CD4-positive, CD25-positive, alpha-beta regulatory T cell (primary cell): ENCODE results near the gene ATP8A2. TPM values are rescaled to one million over a fixed set of nuclear protein-coding genes. Genes with fewer than 3 reads are reported as not detected.

Experiments used
- ATAC-seq, 2 donors: fragments of 150-1000 bp; cut with Tn5 transposase; one replicate each; pipeline ENCODE4 v1.10.0; 2021; ENCODE audit warnings: low read depth in 2 of 2, moderate number of reproducible peaks in 2 of 2, moderate library complexity in 1 of 2
- DNase-seq, 3 donors: peaks; one replicate each; pipeline versions ENCODE4 v3.0.0 to v3.0.0-alpha.2; 2012 to 2022; ENCODE audit warnings: mixed read lengths in 1 of 3
- H3K27ac ChIP-seq: one replicate; pipeline ENCODE4 v1.7.0; 2013; ENCODE audit warnings: mild to moderate bottlenecking, low read length; ENCODE audit not compliant: insufficient read depth, poor library complexity, severe bottlenecking
- H3K27me3 ChIP-seq: one replicate; pipeline ENCODE4 v1.7.0; 2013; ENCODE audit warnings: low read length; ENCODE audit not compliant: control insufficient read depth, insufficient read depth
- H3K36me3 ChIP-seq: one replicate; pipeline ENCODE4 v1.7.0; 2013; ENCODE audit warnings: mild to moderate bottlenecking, low read length, moderate library complexity; ENCODE audit not compliant: control insufficient read depth, insufficient read depth
- H3K4me1 ChIP-seq: 2 replicates; pipeline ENCODE4 v1.7.0; 2013; ENCODE audit warnings: mild to moderate bottlenecking, low read length; ENCODE audit not compliant: insufficient read depth, control insufficient read depth, poor library complexity, severe bottlenecking
- H3K4me3 ChIP-seq: one replicate; pipeline ENCODE4 v1.7.0; 2013; ENCODE audit warnings: low read depth, mild to moderate bottlenecking, low read length, moderate library complexity
- H3K9me3 ChIP-seq, 2 experiments: 1 replicate in 1 of 2; 2 replicates in 1 of 2; pipeline ENCODE4 v1.7.0; 2013; ENCODE audit warnings: low read length in 2 of 2, mild to moderate bottlenecking in 1 of 2, moderate library complexity in 1 of 2; ENCODE audit not compliant: control insufficient read depth in 2 of 2
- H3K27ac Mint-ChIP-seq, 3 donors: one replicate each; pipeline ENCODE4 v1.8.0; 2020 to 2022; ENCODE audit warnings: mild to moderate bottlenecking in 3 of 3, mixed read lengths in 3 of 3, moderate library complexity in 2 of 3
- H3K27me3 Mint-ChIP-seq: one replicate; pipeline ENCODE4 v1.8.0; 2022; ENCODE audit warnings: mild to moderate bottlenecking, mixed read lengths
- H3K36me3 Mint-ChIP-seq: one replicate; pipeline ENCODE4 v1.8.0; 2020; ENCODE audit warnings: mixed read lengths
- H3K4me1 Mint-ChIP-seq, 4 donors: one replicate each; pipeline ENCODE4 v1.8.0; 2020 to 2022; ENCODE audit warnings: mixed read lengths in 4 of 4, mild to moderate bottlenecking in 1 of 4
- H3K4me3 Mint-ChIP-seq, 4 donors: one replicate each; pipeline ENCODE4 v1.8.0; 2020 to 2022; ENCODE audit warnings: mild to moderate bottlenecking in 4 of 4, mixed read lengths in 4 of 4, moderate library complexity in 3 of 4
- H3K9me3 Mint-ChIP-seq, 7 donors: one replicate each; pipeline ENCODE4 v1.8.0; 2020 to 2022; ENCODE audit warnings: mixed read lengths in 7 of 7, mild to moderate bottlenecking in 3 of 7, moderate library complexity in 2 of 7
- polyA plus RNA-seq, 4 donors: library from polyadenylated mRNA; unstranded; fragments of 300-500 nt; fragmentation: Illumina TruSeq; gene quantifications; one replicate each; pipeline ENCODE4 v1.2.3, GENCODE V29; 2021
- total RNA-seq: library from RNA; stranded (reverse); gene quantifications from one replicate; pipeline ENCODE4 v1.2.3, GENCODE V29; 2022

ATP8A2 gene
- total and polyA plus RNA-seq, 5 donors from 2014 or later: 0.29 to 0.68 (median 0.55) TPM

DNA sequence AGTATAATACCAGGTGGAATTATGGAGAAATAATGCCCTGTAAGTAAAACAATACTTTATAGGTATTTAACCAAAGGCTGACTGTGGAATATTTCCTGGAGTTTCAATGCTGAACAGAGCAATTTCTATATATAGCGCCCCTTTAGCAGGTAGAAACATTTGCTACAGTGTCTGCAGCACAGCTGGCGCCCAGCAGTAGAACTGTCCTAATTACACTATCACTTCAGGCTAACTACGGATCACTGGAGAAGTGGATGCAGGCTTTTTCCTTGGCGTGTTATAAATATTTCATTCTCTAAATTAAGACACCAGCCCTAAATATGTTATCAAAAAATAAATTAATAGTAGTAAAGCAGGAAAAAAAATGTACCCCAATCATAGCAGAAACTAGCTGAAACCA, 677.0 kb downstream of the ATP8A2 start:
- ATAC-seq (no peak), DNase-seq (no peak)
- no peak overlapping the region for H3K27ac ChIP-seq
- H3K27me3 Mint-ChIP-seq: peaks cover 50% of the 10 kb centered on the region
- peaks cover 24% of the 10 kb centered on the region for H3K27me3 ChIP-seq
- H3K36me3 ChIP-seq: no peaks in the 10 kb centered on the region
- no peak overlapping the region for H3K4me3 ChIP-seq
- peaks cover 0 to 17% (median 3%) of the 10 kb centered on the region in 4 donors for H3K4me1 Mint-ChIP-seq
- no peak overlapping the region for H3K27ac Mint-ChIP-seq
- no peaks in the 10 kb centered on the region for H3K9me3 ChIP-seq
- peak overlapping the region in 1 of 4 donors; percentile 36 for H3K4me3 Mint-ChIP-seq
- peaks cover 0 to 5% (median 0%) of the 10 kb centered on the region in 7 donors for H3K9me3 Mint-ChIP-seq
- H3K36me3 Mint-ChIP-seq: no peaks in the 10 kb centered on the region
- peaks cover 15% of the 10 kb centered on the region for H3K4me1 ChIP-seq

DNA sequence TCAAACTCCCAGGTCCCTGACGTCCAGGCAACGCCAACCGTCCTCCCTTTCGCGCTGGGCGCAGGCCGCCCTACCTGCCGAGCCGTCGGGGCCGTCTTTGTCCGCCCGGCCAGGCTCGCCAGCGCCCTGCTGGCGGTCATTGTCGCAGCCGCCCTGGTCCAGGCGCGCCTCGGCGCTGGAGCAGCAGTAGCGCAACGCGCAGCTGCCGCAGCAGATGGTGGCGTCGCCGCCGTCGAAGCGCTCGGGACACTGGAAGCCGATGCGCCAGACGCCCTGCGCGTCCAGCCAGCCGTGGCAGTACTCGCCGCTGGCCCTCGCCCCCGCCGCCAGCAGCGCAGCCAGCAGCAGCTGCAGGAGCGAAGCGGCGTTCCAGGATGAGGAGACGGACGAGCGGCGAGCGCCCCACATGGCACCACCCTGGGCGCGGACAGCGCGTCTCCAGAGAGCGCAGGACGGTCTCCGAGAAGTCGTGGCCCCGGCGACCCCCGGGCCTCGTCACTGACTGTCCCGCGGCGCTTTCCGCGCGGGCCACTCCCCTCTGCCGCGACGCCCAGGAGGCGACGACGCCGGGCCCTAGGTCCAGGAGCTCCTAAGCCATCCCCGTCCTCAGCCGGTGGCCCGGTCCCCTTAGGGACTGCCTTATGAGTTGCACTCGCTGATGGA, 678.9 kb downstream of the ATP8A2 start:
- peaks cover 0 to 17% (median 3%) of the 10 kb centered on the region in 4 donors for H3K4me1 Mint-ChIP-seq
- no peaks in the 10 kb centered on the region for H3K36me3 Mint-ChIP-seq
- Histone ChIP-seq H3K27ac (no peak overlapping the region), H3K36me3 (no peaks in the 10 kb centered on the region), H3K9me3 (no peaks in the 10 kb centered on the region), H3K4me1 (peaks cover 15% of the 10 kb centered on the region), H3K4me3 (no peak overlapping the region), H3K27me3 (peaks cover 32% of the 10 kb centered on the region)
- no peak overlapping the region for H3K27ac Mint-ChIP-seq
- DNase-seq (no peak), ATAC-seq (no peak)
- peaks cover 62% of the 10 kb centered on the region for H3K27me3 Mint-ChIP-seq
- H3K4me3 Mint-ChIP-seq: peak overlapping the region in 2 of 4 donors; percentile 15 to 44
- H3K9me3 Mint-ChIP-seq: peaks cover 0 to 5% (median 0%) of the 10 kb centered on the region in 7 donors

GRCh38 chr13:26051231-26051656, 679.5 kb downstream of the ATP8A2 start:
- ATAC-seq (no peak), DNase-seq (no peak)
- Mint-ChIP-seq H3K4me1 (peaks cover 0 to 17% (median 3%) of the 10 kb centered on the region in 4 donors), H3K36me3 (no peaks in the 10 kb centered on the region), H3K27ac (no peak overlapping the region), H3K4me3 (peak overlapping the region in 2 of 4 donors; percentile 15 to 44), H3K9me3 (peaks cover 0 to 5% (median 0%) of the 10 kb centered on the region in 7 donors), H3K27me3 (peaks cover 64% of the 10 kb centered on the region)
- Histone ChIP-seq H3K4me1 (peaks cover 15% of the 10 kb centered on the region), H3K27me3 (peaks cover 34% of the 10 kb centered on the region), H3K36me3 (no peaks in the 10 kb centered on the region), H3K27ac (no peak overlapping the region), H3K9me3 (no peaks in the 10 kb centered on the region), H3K4me3 (no peak overlapping the region)

DNA sequence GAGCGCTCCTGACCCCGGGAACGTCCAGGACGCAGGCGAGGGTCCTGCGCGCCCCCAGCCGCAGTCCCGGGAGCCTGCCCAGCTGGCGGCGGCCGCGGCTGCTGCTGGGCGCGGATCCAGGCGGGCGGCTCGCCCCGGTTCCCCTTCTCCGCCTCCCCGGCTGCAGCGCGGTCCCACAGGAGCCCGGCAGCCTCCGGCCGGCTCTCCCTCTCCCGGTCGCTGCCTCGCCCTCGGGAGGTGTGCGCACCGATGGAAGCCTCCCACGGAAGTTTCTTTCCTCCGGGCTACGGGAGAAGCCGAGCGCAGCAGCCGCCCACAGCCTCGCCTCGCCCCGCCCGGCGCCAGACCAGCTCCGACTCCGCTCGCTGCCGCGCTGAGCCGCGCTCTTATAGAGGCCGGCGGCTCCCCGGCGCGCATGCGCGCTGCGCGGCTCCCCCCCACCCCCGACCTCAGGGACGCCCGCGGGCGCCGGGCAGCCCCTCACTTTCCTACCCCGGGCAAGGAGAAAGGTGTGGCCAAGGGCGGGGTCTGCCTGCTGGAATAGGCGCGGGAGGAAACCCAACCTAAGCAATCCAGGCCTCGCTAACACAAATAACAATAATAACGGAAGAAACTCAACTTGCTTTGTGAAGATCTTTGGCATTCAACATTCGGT, 680.0 kb downstream of the ATP8A2 start, which contains the start of gene SHISA2:
Gene SHISA2 (minus strand): TSS at position 360 of the 655 bp plus-strand sequence. CDS start 1,041 bp downstream, outside the sequence.
- H3K27me3 Mint-ChIP-seq: peaks cover 70% of the 10 kb centered on the region
- Histone ChIP-seq H3K27ac (no peak within 1 kb of the TSS), H3K4me3 (no peak within 1 kb of the TSS), H3K27me3 (peaks cover 38% of the 10 kb centered on the region), H3K36me3 (no peaks in the 10 kb centered on the region), H3K4me1 (peaks cover 15% of the 10 kb centered on the region), H3K9me3 (no peaks in the 10 kb centered on the region)
- DNase-seq: peak in 1 of 3 donors; percentile 34
- peak in 1 of 2 donors; percentile 37 for ATAC-seq
- peak within 1 kb of the TSS in 3 of 4 donors; percentile 28 to 76 (median 48) for H3K4me3 Mint-ChIP-seq
- H3K4me1 Mint-ChIP-seq: peaks cover 0 to 17% (median 3%) of the 10 kb centered on the region in 4 donors
- H3K36me3 Mint-ChIP-seq: no peaks in the 10 kb centered on the region
- H3K9me3 Mint-ChIP-seq: peaks cover 0 to 5% (median 0%) of the 10 kb centered on the region in 7 donors
- no peak within 1 kb of the TSS for H3K27ac Mint-ChIP-seq

GRCh38 chr13:26052337-26052736, 680.6 kb downstream of the ATP8A2 start:
- Histone ChIP-seq H3K4me1 (peaks cover 15% of the 10 kb centered on the region), H3K27ac (no peak overlapping the region), H3K36me3 (no peaks in the 10 kb centered on the region), H3K9me3 (no peaks in the 10 kb centered on the region), H3K4me3 (no peak overlapping the region), H3K27me3 (peaks cover 38% of the 10 kb centered on the region)
- ATAC-seq (no peak), DNase-seq (no peak)
- Mint-ChIP-seq H3K9me3 (peaks cover 0 to 5% (median 0%) of the 10 kb centered on the region in 7 donors), H3K27ac (no peak overlapping the region), H3K36me3 (no peaks in the 10 kb centered on the region), H3K4me3 (peak overlapping the region in 3 of 4 donors; percentile 28 to 76 (median 48)), H3K4me1 (peaks cover 0 to 17% (median 3%) of the 10 kb centered on the region in 4 donors), H3K27me3 (peaks cover 72% of the 10 kb centered on the region)

- H3K4me1 Mint-ChIP-seq: peaks cover 0 to 17% (median 3%) of the 10 kb centered on the region in 4 donors
- DNase-seq: peak in 1 of 3 donors; percentile 55
- no peak overlapping the region for H3K4me3 ChIP-seq
These were observed 681.7 kb downstream of the ATP8A2 start for GRCh38 chr13:26053418-26053980.

DNA sequence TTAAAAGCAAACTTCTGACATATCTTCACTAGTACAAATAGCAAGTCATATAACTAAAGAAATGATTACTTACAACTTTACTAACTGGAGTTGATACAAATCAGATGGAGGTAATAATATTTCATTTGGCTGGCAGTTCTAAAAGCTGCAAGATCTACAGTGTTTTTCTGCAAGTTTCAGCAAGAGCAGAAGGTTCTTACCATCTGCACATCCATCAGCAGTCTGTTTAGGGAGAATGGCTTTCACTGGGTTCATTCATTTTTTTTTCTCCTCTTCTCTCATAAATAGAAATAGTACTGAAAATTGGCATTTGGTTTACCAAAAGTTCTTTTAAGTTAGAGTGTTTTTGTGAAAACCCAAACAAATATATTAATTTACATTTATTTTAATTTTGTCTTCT, 683.1 kb downstream of the ATP8A2 start:
- Mint-ChIP-seq H3K27ac (no peak overlapping the region), H3K4me1 (peaks cover 0 to 8% (median 3%) of the 10 kb centered on the region in 4 donors), H3K36me3 (no peaks in the 10 kb centered on the region), H3K27me3 (peaks cover 60% of the 10 kb centered on the region), H3K4me3 (no peak overlapping the region), H3K9me3 (peaks cover 0 to 5% (median 0%) of the 10 kb centered on the region in 7 donors)
- H3K4me1 ChIP-seq: peaks cover 11% of the 10 kb centered on the region
- DNase-seq (no peak), ATAC-seq (no peak)
- no peak overlapping the region for H3K27ac ChIP-seq
- peaks cover 28% of the 10 kb centered on the region for H3K27me3 ChIP-seq
- H3K36me3 ChIP-seq: no peaks in the 10 kb centered on the region
- no peak overlapping the region for H3K4me3 ChIP-seq
- no peaks in the 10 kb centered on the region for H3K9me3 ChIP-seq

More at GRCh38 chr13:26053418-26053980, 681.7 kb downstream of the ATP8A2 start:
- peaks cover 35% of the 10 kb centered on the region for H3K27me3 ChIP-seq
- H3K36me3 ChIP-seq: no peaks in the 10 kb centered on the region
- peaks cover 15% of the 10 kb centered on the region for H3K4me1 ChIP-seq
- ATAC-seq: no peak
- no peak overlapping the region for H3K27ac Mint-ChIP-seq
- no peaks in the 10 kb centered on the region for H3K36me3 Mint-ChIP-seq
- H3K27me3 Mint-ChIP-seq: peaks cover 69% of the 10 kb centered on the region
- H3K27ac ChIP-seq: no peak overlapping the region
- H3K9me3 ChIP-seq: no peaks in the 10 kb centered on the region
- H3K9me3 Mint-ChIP-seq: peaks cover 0 to 5% (median 0%) of the 10 kb centered on the region in 7 donors
- H3K4me3 Mint-ChIP-seq: peak overlapping the region in 1 of 4 donors; percentile 5
